ENCODE measurements around the gene CHRNA3.
A peak's percentile ranks its signal among the peaks of the same experiment; 100 is the strongest.
"Not testable (repeated sequence)": the region's sequence is repeated elsewhere in the genome, so short reads cannot be mapped to it uniquely, and the experiment has no call there.

The CHRNA3 gene

DNA sequence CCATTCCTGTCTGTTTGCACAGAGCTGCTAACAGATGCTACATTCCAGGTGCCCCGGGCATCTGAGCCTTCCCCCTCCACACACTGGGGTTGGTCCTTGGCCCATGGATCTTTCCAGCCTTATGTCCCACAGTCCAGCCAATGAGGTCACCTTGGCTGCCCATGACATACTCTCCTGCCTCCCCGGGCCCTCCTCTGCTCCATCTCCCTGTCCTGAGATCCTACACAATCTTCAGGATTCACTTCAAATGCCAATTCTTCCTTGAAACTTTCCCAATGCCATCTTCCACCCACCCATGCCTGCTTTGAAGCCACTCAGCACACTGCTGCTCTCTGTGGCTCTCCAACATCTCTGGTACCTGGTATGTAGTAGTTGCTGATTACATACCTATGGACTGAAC is 4.3 kb downstream of the CHRNA3 start:
- DNase-seq: no peak

DNA sequence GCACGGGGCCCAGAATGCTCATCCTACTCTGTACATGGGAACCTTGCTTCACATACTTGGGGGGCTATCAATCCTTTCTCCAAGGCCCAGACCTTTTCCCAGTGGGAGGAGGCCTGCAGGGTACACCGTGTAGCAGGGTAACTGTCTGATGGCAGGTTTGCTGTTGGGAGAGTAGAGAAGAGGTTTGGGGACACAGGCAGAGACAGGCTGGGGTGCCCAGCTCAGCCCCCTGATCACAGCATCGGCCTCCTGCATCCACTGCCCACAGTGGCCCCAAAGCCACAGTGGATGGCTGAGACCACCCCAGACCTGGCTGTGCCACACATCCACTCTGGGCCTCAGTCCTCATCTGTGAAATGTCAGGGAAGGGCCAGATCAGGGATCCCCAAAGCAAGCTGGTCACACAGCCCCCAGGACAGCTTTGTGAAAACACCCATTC is 5.6 kb downstream of the CHRNA3 start:
- no peak for DNase-seq

GRCh38 chr15:78614021-78614420 is 6.8 kb downstream of the CHRNA3 start:
- no peak for DNase-seq

- DNase-seq: not testable (repeated sequence)
Observed at GRCh38 chr15:78609551-78609950, 11.2 kb downstream of the CHRNA3 start.

- no peak for DNase-seq
Observed at GRCh38 chr15:78605680-78606079, 15.1 kb downstream of the CHRNA3 start.

DNA sequence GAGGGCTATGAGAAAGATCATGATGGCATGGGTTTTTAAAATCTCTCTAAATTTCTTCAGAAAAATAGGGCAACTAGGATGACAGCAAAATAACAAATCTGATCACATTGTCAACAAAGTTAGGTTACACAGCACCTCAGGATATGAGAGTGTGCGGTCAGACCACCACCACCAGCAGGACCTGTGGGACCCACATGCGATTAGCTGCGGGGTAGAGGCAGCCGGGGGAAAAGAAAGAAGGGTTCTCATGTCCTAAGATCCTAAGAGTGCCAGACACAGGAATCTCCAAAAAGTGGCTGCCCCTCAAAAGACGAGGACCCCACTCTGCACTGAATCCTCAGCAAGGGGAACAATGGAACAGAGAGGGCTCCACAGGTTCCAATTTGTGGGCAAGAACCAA is 15.6 kb downstream of the CHRNA3 start:
- no peak for DNase-seq

DNA sequence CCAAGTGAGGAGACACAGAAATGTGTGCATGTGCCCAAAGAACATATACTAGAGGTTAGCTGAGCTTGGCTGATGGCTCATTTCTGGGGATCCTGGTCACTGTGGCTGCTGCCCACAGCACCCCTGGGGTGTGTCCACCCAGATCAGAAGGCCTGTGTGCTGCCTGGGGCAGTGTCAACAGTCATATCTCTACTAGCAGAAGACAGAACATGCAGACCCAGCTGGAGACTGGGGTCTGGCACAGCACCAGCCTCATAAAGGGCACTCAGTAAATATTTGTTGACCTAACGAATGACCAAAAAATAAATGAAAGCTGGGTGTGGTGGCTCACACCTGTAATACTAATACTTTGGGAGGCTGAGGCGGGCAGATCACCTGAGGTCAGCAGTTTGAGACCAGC is 16.4 kb downstream of the CHRNA3 start:
- DNase-seq: no peak

DNA sequence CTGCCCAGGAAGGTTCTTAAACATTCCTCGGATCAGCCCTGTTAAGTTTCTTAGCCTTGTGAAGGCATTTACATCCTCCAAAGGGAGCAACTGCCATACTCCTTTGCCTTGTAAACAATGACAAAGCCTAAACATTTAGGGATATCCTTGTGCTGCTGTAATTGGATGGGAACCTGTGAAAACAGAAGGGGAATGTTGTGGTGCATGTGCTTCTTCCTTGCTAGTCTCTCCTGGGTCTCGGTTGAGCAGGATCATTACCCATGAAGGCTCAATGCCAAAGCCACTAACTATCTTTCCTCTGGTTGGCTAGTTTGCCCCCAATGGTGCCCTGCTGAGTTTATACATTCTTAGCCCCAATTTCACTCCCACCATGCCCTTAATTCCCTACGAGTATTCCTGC is 17.3 kb downstream of the CHRNA3 start:
- no peak for DNase-seq

DNA sequence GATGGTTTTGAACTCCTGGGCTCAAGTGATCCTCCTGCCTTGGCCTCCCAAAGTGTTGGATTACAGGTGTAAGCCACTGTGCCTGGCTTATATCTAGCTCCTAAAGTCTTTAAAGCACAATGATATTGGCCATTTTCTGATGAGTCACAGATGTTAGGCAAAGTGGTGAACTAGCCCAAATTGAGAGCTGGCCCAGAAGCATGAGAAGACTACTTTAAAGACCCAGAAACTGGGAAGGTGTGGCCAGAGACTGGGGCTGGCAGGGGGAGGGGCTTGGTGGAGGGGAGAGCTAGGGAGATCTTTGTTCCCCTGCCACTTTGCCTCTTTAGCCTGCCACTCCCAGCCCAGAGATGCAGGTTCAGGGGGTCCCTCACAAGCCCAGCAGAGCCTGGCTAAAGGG is 21.6 kb downstream of the CHRNA3 start:
- DNase-seq: no peak

DNA sequence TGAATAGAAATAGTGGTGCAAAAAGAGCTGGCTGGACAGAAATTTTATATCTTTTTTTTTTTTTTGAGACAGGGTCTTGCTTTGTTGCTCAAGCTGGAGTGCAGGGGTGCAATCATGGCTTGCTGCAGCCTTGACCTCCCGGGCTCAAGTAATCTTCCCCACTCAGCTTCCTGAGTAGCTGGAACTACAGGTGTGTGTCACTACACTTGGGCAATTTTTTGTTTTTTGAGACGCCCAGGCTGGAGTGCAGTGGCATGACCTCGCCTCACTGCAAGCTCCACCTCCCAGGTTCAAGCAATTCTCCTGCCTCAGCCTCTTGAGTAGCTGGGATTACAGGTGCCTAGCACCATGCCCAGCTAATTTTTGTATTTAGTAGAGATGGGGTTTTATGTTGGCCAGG is 22.4 kb downstream of the CHRNA3 start:
- no peak for DNase-seq

DNA sequence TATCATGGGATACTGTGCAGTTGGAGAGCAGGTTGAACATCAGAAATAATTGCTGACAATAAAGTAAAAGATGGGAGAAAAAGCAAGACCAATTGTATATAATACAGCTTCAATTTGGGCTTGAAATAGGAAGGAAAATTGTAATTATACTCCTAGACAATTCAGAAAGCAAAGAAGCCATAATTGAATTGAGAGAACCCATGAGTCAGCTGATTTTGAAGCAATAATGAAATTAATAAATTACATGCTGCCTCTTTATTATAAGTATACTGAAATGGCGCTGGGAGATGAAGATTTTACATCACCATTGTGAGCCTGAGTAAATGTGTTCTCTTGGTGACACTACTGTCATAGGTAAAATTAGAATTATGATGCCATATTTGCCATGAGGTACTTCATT is 23.2 kb downstream of the CHRNA3 start:
- DNase-seq: no peak

DNA sequence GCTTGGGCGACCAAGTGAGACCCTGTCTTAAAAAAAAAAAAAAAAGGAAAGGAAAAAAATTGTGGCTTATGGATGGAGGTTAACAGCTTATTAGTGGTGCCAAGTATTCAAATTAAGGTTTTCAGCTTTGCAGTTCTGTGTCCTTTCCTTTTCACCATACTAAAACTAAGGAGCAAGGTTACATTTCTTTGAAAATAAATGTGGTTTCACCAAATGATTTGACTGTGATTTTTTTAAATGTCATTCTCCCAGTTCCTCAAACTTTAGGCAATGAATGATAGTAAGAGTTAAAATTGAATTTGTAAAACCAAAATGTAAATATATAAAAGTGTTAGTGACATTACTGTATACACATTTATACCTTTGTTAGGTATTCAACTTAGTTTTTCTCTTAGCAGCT is 45.9 kb downstream of the CHRNA3 start:
- DNase-seq: no peak

DNA sequence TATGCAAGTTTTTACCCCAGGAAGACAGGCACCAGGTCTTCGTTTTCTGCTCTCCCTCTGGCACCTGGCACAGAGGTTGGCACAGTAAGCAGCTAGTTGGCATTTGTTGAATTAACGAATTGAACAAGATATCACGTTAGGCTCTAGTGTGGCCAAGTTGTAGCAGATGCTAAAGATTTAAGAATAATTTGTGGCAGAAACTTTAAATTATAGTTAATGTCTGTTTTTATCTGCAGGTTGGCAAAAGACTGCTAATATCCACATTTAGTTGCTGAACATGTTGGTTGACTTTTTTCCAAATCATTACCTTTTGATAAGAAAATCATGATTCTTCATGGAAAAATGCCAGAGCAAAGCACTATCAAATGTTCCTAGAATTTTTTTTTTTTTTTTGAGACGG is 47.4 kb downstream of the CHRNA3 start:
- no peak for DNase-seq

DNA sequence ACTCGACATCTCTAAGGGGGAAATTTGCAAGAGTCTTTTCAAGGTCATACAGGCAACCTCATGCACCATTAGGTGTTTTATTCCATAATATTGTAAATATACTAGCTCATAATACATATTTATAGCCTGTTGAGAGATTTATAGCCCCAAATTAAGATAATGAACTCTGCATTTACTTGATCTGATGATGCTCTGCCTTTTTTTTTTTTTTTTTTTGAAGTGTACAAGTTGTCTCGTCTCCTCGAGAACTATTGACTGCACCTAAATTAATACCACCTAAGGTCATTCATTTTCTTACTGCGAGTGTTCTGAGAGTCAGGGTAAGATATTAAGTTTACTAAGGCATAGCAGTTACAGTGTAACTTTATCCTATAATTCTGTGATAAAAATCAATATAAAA is 49.4 kb downstream of the CHRNA3 start:
- DNase-seq: no peak

- DNase-seq: no peak
Observed at GRCh38 chr15:78570710-78571109, 50.1 kb downstream of the CHRNA3 start.

GRCh38 chr15:78567531-78567930 is 53.3 kb downstream of the CHRNA3 start:
- DNase-seq: no peak

DNA sequence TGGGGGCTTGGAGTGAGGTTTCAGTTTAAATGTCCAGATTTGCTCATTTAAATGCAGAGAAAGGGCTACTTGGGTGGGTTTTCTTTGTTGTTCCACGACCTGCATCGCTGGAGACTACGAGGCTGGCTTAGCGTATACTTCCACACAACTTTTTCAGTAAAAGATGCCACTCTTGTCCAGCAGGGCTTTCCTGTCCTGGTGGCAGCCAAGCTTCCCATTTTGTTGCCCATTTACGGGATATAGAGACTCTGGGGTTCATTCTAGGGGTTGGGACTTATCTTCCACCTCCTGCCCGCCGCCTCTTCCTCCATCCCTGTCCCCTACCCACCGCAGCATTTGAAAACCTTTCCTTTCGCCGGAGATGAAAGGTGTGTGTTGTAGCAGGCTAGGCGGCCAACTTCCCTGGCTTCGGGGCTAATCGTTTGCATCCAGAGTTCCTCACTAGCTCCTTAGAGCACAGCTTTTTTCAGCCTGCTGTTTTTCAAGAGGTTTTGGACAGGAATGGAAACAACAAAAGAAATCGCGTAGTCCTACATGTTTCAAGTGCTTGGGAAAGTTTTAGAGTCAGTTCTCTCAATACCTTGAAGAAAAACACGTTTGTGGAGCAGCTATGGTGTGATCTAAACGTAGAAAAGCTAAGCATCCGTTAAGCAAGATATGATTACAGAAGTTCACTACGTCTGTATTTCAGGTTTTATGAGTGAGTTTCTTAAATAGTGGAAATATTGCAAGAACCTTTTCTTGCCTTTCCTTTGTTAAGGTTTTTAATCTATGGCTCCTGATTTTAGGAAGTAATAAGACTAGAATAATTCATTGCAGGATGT is 54.6 kb downstream of the CHRNA3 start:
- peak in 1 of 2 experiments; percentile 18 for DNase-seq

DNA sequence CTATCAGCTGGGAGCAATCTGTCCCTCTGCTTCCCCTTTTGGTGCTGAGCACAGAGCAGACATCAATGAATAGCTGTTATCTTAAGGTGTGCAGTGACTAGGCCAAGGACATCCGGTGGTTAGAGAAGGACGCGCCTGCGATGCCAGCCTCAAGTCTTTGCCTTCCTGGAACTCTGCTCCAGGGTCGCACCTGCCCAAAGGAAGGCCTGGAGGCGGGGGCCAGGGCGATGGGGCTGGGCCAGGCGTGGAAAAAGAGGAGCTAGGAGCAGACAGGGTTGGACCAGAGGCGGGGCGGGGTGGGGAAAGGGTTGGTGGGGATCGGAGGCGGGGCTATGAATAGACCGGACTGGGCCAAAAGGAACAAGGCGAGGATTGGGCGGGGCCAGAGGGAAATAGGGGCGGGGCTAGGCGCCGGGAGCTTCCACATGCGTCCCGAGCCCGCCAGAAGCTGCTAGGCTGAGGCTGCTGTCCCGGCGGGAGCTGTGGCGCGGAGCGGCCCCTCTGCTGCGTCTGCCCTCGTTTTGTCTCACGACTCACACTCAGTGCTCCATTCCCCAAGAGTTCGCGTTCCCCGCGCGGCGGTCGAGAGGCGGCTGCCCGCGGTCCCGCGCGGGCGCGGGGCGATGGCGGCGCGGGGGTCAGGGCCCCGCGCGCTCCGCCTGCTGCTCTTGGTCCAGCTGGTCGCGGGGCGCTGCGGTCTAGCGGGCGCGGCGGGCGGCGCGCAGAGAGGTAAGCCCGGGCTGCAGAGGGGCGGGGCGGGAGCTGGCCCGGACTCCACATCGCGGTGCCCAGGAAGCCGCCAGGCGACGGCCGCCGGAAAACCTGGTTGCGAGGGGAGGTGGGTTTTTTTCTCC is 55.5 kb downstream of the CHRNA3 start, which contains the start of gene CHRNA5:
CHRNA5 (plus strand) TSS at position 424 of the 854 bp plus-strand sequence; CDS start at position 624, 200 bp downstream.
- peak; percentile 48 to 61 for DNase-seq

- DNase-seq: no peak
Observed at GRCh38 chr15:78564743-78565096, 56.1 kb downstream of the CHRNA3 start.

- DNase-seq: no peak
Observed at GRCh38 chr15:78563092-78563491, 57.7 kb downstream of the CHRNA3 start.

DNA sequence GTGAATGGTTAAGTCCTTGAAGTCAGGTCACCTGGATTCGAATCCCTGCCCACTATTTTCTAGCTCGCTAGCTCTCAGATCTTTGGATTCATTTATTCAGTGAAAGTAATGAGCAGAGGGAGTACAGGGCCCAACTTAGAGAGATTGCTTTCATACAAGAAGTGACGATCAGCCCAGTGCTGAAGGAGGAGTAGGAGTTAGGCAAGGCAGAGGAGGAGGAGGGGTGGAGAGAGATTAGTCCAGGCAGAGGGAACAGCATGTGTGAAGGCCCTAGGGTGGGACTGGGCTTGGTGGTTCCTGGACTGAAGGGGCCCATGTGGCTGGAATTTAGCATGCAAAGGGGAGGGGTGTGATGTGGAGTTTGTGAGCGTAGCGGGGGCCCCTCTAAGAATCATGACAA is 59.3 kb downstream of the CHRNA3 start:
- no peak for DNase-seq

DNA sequence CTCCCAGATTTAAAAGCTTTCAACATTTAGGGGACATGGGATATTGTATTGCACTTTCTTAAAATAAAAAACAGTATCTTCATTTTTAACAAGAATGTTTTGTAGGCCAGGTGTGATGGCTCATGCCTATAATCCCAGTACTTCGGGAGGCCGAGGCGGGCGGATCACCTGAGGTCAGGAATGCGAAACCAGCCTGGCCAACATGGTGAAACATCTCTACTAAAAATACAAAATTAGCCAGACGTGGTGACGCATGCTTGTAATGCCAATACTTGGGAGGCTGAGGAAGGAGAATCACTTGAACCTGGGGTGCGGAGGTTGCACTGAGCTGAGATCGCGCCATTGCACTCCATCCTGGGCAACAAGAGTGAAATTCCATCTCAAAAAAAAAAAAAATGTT is 60.6 kb downstream of the CHRNA3 start:
- not testable (repeated sequence) for DNase-seq

GRCh38 chr15:78552597-78552996 is 68.2 kb downstream of the CHRNA3 start:
- DNase-seq: no peak

GRCh38 chr15:78551902-78552301 is 68.9 kb downstream of the CHRNA3 start:
- DNase-seq: no peak

Measured in Kasumi-1 (cell line).